ENCODE results near the gene NDUFB5. TPM values are rescaled to one million over a fixed set of nuclear protein-coding genes. Genes with fewer than 3 reads are reported as not detected.

The NDUFB5 gene
- total RNA-seq, 1 experiment from 2014 or later: 78.9 TPM

DNA sequence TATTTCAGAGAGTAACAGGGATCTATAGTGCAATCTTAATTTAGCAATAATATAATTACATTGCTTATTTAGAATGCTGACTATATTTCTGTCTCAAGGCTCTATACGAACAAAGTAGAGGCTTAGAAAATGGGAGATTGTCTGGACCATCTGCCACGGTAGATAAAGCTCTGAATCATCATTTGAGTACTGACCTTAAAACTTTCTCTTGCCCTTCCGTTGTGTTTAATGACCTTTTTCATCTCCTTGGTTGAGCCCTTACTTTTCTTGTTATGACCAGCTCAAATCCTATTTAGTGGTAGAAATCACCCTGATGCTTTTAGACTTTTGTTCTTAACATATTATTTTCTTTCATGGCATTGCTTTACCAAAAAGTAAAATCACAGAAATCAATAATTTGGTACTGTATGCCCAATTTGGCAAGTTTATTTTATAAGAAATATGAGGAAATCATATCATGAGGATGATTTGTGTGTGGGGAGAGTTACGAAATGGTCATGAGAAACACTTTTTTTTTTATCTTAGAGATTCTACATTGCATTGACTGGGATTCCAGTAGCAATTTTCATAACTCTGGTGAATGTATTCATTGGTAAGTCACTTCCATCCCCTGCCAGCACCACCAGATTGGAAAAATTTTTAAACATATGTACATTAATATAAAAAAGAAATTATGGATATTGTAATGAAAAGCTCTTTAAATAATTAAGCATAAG is 11.0 kb downstream of the NDUFB5 start:
- no peak overlapping the region for H4K5ac ChIP-seq (ENCODE audit: insufficient read length, low read depth, low read length)
- H2BK20ac ChIP-seq (ENCODE audit: low read depth, low read length, poor library complexity, severe bottlenecking): no peak overlapping the region
- H3K79me2 ChIP-seq (ENCODE audit: insufficient read depth, low read length): no peaks in the 10 kb centered on the region
- H3K14ac ChIP-seq (ENCODE audit: insufficient read depth, low read length): no peak overlapping the region
- WGBS (ENCODE audit: extremely low coverage, insufficient read length, low lambda C conversion rate): 100% methylated on average over 1 of the region's 4 CpGs
- H3K4ac ChIP-seq (ENCODE audit: low read depth, low read length): no peak overlapping the region
- TF ChIP-seq, protein P1, sequence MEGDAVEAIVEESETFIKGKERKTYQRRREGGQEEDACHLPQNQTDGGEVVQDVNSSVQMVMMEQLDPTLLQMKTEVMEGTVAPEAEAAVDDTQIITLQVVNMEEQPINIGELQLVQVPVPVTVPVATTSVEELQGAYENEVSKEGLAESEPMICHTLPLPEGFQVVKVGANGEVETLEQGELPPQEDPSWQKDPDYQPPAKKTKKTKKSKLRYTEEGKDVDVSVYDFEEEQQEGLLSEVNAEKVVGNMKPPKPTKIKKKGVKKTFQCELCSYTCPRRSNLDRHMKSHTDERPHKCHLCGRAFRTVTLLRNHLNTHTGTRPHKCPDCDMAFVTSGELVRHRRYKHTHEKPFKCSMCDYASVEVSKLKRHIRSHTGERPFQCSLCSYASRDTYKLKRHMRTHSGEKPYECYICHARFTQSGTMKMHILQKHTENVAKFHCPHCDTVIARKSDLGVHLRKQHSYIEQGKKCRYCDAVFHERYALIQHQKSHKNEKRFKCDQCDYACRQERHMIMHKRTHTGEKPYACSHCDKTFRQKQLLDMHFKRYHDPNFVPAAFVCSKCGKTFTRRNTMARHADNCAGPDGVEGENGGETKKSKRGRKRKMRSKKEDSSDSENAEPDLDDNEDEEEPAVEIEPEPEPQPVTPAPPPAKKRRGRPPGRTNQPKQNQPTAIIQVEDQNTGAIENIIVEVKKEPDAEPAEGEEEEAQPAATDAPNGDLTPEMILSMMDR (conservative IDR thresholded peaks at IDR 0.05): no peak
- H3K9me3 ChIP-seq (ENCODE audit: control insufficient read depth, low read depth, low read length): no peaks in the 10 kb centered on the region
- no peaks in the 10 kb centered on the region for H4K20me1 ChIP-seq (ENCODE audit: control insufficient read depth, insufficient read depth, insufficient read length)
- no peak overlapping the region for H2BK12ac ChIP-seq (ENCODE audit: insufficient read length, low read depth, low read length)
- no peaks in the 10 kb centered on the region for H3K27me3 ChIP-seq (ENCODE audit: insufficient read depth, low read length)
- Mint-ChIP-seq H3K9me3 (no peaks in the 10 kb centered on the region; a peak in 1 of 5 replicates), H3K36me3 (ENCODE audit: insufficient read depth in 1 of 3, low read depth in 3 of 3) (peaks cover 21 to 32% (median 28%) of the 10 kb centered on the region in 3 experiments), H3K27me3 (ENCODE audit: low read depth) (no peaks in the 10 kb centered on the region), H3K4me1 (peaks cover 0 to 4% of the 10 kb centered on the region in 2 experiments; a peak in 1 of 4 replicates), H3K4me3 (no peak overlapping the region), H3K27ac (no peak overlapping the region)
- H2BK15ac ChIP-seq (ENCODE audit: low read depth, low read length): no peak overlapping the region
- no peak overlapping the region for H2AFZ ChIP-seq (ENCODE audit: low read length)
- no peak overlapping the region for H4K91ac ChIP-seq (ENCODE audit: insufficient read length, low read depth, low read length)
- no peak overlapping the region for H3K18ac ChIP-seq (ENCODE audit: insufficient read length, low read depth, low read length)
- no peak overlapping the region for H3T11ph ChIP-seq (ENCODE audit: low read length)
- H3K27ac ChIP-seq (ENCODE audit: insufficient read length, low read depth, low read length): no peak overlapping the region
- H3K9ac ChIP-seq (ENCODE audit: extremely low read depth, insufficient read length, low read length): no peak overlapping the region
- no peaks in the 10 kb centered on the region for H3K4me1 ChIP-seq (ENCODE audit: insufficient read depth, low read length)
- no peaks in the 10 kb centered on the region for H3K79me1 ChIP-seq (ENCODE audit: insufficient read depth, low read depth, low read length, poor library complexity, severe bottlenecking)
- H3K23ac ChIP-seq (ENCODE audit: insufficient read length, low read depth, low read length): no peak overlapping the region
- H2AK5ac ChIP-seq (ENCODE audit: insufficient read length, low read length): no peak overlapping the region
- H3K23me2 ChIP-seq (ENCODE audit: insufficient read length, low read depth, low read length, poor library complexity, severe bottlenecking): no peaks in the 10 kb centered on the region
- no peak for DNase-seq
- no peak overlapping the region for H3K56ac ChIP-seq (ENCODE audit: insufficient read length, low read depth, low read length)
- no peak overlapping the region for H3K4me2 ChIP-seq (ENCODE audit: insufficient read depth, insufficient read length, low read length)
- H2BK120ac ChIP-seq (ENCODE audit: low read depth, low read length, poor library complexity, severe bottlenecking): no peak overlapping the region
- H2BK5ac ChIP-seq (ENCODE audit: insufficient read length, low read length): no peak overlapping the region
- no peak overlapping the region for H4K8ac ChIP-seq (replicated peaks; ENCODE audit: insufficient read length, low read depth, low read length)

All from H9 (cell line).